GM12892 (cell line): ENCODE data around the gene LTN1.

Experiments used
- POLR2A ChIP-seq: IDR thresholded peaks from 2 replicates; pipeline ENCODE4 v1.6.1; 2011; ENCODE audit warnings: low read depth, low read length, control low read depth
- TAF1 ChIP-seq: IDR thresholded peaks from 2 replicates; pipeline ENCODE4 v1.6.1; 2011; ENCODE audit warnings: low read depth, mild to moderate bottlenecking, control low read depth, low read length, borderline replicate concordance

- TF ChIP-seq POLR2A (no peak), TAF1 (no peak)
These were observed 584 bp upstream of the LTN1 start for GRCh38 chr21:28993293-28993629.
